Measurements from ENCODE around the gene ZXDC.

The ZXDC gene

DNA sequence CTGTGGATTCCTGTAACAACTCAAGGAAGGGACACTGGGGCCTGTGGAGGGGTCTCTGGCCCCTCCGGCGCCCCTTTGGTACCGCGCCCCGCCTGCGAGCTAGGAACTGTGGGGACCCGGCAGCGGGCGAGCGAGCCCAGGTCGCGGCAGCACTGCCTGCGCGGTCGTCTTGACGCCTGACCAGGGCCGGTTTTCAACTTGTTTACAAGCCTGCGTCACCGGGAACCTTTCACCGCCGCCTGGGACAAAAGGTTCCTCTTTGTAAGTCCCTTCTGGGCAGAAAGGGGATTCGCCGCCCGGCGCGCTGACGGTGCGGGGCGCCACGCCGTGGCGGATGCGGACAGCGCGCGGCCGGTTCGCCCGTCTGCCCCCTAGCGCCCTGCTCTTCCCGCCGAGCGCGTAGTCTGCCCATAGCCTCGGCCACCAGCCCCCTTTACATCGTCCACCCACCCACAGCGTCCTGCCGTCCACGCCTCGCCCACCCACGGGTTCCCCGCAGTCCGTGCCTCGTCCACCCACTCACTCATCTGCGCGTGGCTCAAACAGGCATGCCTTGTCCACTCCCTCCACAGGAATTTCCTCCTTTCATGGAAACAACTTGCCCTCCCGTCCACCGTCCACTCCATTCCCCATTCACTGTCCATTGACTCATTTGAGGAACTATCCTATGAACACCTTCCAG is 86.4 kb downstream of the ZXDC start:
- peak; percentile 40 for DNase-seq

Data from SHP77 treated with DMSO at 0.1 percent for 48 hours (cell line).